ENCODE data around the gene RTN4R. TPM values are rescaled to one million over a fixed set of nuclear protein-coding genes. Genes with fewer than 3 reads are reported as not detected.

Gene RTN4R
- total and polyA plus RNA-seq, 9 of the 15 experiments (the other 6 are each of a cell fraction or from before 2014, with no cell fraction given) = 0.04 to 2.8 (median 1.4) TPM; not detected in 3

DNA sequence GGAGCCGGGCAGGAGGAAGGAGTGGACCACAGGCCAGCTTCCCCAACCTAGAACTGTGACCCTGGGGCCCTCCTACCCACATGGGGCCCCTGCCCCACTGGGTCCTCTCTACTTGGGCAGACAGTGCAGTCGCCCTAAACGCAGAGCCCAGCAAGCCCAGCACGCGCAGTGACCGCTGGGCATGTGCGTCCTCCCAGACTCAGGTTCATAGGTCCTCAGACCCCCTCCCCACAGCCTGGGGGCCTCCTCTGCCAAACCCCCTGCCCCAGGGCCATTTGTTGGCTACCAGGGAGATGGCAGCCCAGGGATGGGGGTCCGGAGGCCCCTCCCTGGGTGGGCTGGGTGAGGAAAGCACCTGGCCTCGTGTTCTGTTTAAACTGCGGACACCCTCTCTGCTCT, 23.9 kb downstream of the RTN4R start:
- DNase-seq (ENCODE audit: extremely low read depth in 1 of 4, low spot score in 3 of 4) = no peak
- H4K20me1 ChIP-seq (replicated peaks; ENCODE audit: control insufficient read depth, insufficient read depth, low read length) = peaks cover 50% of the 10 kb centered on the region
- no peak for ATAC-seq
- BruUV-seq (replicated peaks) = no TSS peak
- no peak overlapping the region for H3K4me3 ChIP-seq
- no peaks in the 10 kb centered on the region for H3K79me2 ChIP-seq (ENCODE audit: control insufficient read depth, insufficient read depth, low read length)
- H3K27ac ChIP-seq (ENCODE audit: extremely low read depth, low read depth, low read length) = no peak overlapping the region
- intact Hi-C loops (cut with micrococcal nuclease) = loop anchor here (2.0 kb wide), 1 partner anchor 19 kb away; no protein-coding TSS in a partner anchor
- in situ Hi-C loops (cut with MboI) = no loop called here
- peak overlapping the region in 1 of 2 experiments; percentile 55; a peak in 2 of 4 replicates for H3K9ac ChIP-seq (ENCODE audit: insufficient read depth in 1 of 2, low read depth in 2 of 2, low read length in 2 of 2)
- H3K27me3 ChIP-seq (ENCODE audit: control insufficient read depth in 2 of 2, insufficient read depth in 2 of 2, low read length in 2 of 2) = peaks cover 32 to 92% of the 10 kb centered on the region in 2 experiments; a peak in 4 of 5 replicates
- H3K4me2 ChIP-seq (ENCODE audit: insufficient read depth, low read length) = no peak overlapping the region
- H3K4me1 ChIP-seq (replicated peaks in 1 of 2; ENCODE audit: control insufficient read depth in 2 of 2, insufficient read depth in 2 of 2, low read length in 2 of 2) = peaks cover 16 to 90% of the 10 kb centered on the region in 2 experiments; a peak in 3 of 5 replicates
- peaks cover 7% of the 10 kb centered on the region for H3K9me1 ChIP-seq (ENCODE audit: control insufficient read depth, insufficient read depth, low read length)
- no peaks in the 10 kb centered on the region for H3K9me3 ChIP-seq (replicated peaks; ENCODE audit: control insufficient read depth, insufficient read depth, low read depth, low read length)
- no peak for FAIRE-seq
- H2AFZ ChIP-seq (ENCODE audit: low read depth, low read length) = no peak overlapping the region
- H3K36me3 ChIP-seq (ENCODE audit: control insufficient read depth, insufficient read depth, low read length) = no peaks in the 10 kb centered on the region
- ChIA-PET POLR2A (interaction anchor here (0.7 to 1.5 kb wide), 2 partner anchors 13 to 1065 kb away, joined by 3 to 8 read pairs; no protein-coding TSS in a partner anchor), CTCF (ENCODE audit: low intra/inter-chr PET ratio) (no interaction called here)
- 40% methylated on average over 10 of the region's 10 CpGs for WGBS (ENCODE audit: insufficient coverage, low coverage, missing lambda C conversion rate)
- no peak for TF ChIP-seq CEBPB (tag; IDR thresholded peaks at IDR 0.05)
- TF ChIP-seq, protein P1, sequence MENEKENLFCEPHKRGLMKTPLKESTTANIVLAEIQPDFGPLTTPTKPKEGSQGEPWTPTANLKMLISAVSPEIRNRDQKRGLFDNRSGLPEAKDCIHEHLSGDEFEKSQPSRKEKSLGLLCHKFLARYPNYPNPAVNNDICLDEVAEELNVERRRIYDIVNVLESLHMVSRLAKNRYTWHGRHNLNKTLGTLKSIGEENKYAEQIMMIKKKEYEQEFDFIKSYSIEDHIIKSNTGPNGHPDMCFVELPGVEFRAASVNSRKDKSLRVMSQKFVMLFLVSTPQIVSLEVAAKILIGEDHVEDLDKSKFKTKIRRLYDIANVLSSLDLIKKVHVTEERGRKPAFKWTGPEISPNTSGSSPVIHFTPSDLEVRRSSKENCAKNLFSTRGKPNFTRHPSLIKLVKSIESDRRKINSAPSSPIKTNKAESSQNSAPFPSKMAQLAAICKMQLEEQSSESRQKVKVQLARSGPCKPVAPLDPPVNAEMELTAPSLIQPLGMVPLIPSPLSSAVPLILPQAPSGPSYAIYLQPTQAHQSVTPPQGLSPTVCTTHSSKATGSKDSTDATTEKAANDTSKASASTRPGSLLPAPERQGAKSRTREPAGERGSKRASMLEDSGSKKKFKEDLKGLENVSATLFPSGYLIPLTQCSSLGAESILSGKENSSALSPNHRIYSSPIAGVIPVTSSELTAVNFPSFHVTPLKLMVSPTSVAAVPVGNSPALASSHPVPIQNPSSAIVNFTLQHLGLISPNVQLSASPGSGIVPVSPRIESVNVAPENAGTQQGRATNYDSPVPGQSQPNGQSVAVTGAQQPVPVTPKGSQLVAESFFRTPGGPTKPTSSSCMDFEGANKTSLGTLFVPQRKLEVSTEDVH (IDR thresholded peaks at IDR 0.05; ENCODE audit: low read depth, partially characterized antibody) = no peak
- TF ChIP-seq ETV5 (CRISPR knock-in tag; IDR thresholded peaks at IDR 0.05; ENCODE audit: low read depth) = no peak
- no peak for TF ChIP-seq NR2C2 (CRISPR knock-in tag; IDR thresholded peaks at IDR 0.05)
- TF ChIP-seq NR2C2 (tag; IDR thresholded peaks at IDR 0.05) = no peak
- TF ChIP-seq PPARD (CRISPR knock-in tag; IDR thresholded peaks at IDR 0.05) = no peak
- TF ChIP-seq, protein P2, sequence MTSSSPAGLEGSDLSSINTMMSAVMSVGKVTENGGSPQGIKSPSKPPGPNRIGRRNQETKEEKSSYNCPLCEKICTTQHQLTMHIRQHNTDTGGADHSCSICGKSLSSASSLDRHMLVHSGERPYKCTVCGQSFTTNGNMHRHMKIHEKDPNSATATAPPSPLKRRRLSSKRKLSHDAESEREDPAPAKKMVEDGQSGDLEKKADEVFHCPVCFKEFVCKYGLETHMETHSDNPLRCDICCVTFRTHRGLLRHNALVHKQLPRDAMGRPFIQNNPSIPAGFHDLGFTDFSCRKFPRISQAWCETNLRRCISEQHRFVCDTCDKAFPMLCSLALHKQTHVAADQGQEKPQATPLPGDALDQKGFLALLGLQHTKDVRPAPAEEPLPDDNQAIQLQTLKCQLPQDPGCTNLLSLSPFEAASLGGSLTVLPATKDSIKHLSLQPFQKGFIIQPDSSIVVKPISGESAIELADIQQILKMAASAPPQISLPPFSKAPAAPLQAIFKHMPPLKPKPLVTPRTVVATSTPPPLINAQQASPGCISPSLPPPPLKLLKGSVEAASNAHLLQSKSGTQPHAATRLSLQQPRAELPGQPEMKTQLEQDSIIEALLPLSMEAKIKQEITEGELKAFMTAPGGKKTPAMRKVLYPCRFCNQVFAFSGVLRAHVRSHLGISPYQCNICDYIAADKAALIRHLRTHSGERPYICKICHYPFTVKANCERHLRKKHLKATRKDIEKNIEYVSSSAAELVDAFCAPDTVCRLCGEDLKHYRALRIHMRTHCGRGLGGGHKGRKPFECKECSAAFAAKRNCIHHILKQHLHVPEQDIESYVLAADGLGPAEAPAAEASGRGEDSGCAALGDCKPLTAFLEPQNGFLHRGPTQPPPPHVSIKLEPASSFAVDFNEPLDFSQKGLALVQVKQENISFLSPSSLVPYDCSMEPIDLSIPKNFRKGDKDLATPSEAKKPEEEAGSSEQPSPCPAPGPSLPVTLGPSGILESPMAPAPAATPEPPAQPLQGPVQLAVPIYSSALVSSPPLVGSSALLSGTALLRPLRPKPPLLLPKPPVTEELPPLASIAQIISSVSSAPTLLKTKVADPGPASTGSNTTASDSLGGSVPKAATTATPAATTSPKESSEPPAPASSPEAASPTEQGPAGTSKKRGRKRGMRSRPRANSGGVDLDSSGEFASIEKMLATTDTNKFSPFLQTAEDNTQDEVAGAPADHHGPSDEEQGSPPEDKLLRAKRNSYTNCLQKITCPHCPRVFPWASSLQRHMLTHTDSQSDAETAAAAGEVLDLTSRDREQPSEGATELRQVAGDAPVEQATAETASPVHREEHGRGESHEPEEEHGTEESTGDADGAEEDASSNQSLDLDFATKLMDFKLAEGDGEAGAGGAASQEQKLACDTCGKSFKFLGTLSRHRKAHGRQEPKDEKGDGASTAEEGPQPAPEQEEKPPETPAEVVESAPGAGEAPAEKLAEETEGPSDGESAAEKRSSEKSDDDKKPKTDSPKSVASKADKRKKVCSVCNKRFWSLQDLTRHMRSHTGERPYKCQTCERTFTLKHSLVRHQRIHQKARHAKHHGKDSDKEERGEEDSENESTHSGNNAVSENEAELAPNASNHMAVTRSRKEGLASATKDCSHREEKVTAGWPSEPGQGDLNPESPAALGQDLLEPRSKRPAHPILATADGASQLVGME (CRISPR knock-in tag; IDR thresholded peaks at IDR 0.05) = no peak
- TF ChIP-seq, protein P3, sequence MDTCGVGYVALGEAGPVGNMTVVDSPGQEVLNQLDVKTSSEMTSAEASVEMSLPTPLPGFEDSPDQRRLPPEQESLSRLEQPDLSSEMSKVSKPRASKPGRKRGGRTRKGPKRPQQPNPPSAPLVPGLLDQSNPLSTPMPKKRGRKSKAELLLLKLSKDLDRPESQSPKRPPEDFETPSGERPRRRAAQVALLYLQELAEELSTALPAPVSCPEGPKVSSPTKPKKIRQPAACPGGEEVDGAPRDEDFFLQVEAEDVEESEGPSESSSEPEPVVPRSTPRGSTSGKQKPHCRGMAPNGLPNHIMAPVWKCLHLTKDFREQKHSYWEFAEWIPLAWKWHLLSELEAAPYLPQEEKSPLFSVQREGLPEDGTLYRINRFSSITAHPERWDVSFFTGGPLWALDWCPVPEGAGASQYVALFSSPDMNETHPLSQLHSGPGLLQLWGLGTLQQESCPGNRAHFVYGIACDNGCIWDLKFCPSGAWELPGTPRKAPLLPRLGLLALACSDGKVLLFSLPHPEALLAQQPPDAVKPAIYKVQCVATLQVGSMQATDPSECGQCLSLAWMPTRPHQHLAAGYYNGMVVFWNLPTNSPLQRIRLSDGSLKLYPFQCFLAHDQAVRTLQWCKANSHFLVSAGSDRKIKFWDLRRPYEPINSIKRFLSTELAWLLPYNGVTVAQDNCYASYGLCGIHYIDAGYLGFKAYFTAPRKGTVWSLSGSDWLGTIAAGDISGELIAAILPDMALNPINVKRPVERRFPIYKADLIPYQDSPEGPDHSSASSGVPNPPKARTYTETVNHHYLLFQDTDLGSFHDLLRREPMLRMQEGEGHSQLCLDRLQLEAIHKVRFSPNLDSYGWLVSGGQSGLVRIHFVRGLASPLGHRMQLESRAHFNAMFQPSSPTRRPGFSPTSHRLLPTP (IDR thresholded peaks at IDR 0.05; ENCODE audit: borderline replicate concordance, extremely low read depth, insufficient read length) = no peak
- TF ChIP-seq ZSCAN29 (IDR thresholded peaks at IDR 0.05) = no peak

Data from K562 (cell line).